Measurements from ENCODE around the gene APMAP.
"Not testable (repeated sequence)": the region's sequence is repeated elsewhere in the genome, so short reads cannot be mapped to it uniquely, and the experiment has no call there.

APMAP gene

DNA sequence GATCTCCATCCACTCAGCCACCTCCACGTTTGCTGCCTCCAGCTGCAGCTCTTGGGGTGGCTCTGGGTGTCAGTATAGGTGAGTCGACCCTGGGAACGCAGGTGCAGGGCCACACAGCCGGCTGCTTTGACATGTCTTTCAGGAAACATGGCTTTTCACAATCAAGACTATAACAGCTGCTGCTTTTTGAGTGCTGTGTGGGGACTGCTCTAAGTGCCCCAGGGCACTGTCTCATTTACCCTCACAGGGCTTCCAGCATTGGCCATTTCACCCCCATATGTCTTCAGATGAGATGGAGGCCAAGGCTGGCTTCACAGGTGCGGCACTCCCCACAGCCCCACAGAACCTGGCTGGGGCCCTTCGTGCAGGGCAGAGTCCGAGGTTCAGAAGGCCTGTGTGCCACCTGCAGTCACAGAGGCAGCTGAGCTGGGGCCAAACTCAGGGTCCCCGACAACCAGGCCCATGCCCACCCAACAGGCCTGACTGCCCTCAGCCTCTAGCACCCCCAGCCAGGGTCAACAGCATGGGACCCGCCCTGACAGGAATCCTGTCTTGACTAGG lies 58.4 kb downstream of the APMAP start:
- no peak for DNase-seq (ENCODE audit: low read depth, low spot score)

GRCh38 chr20:24933266-24933908 lies 59.2 kb downstream of the APMAP start:
- DNase-seq (ENCODE audit: low read depth, low spot score) = no peak

- DNase-seq (ENCODE audit: low read depth, low spot score) = not testable (repeated sequence)
Observed at GRCh38 chr20:24931893-24932292, 60.7 kb downstream of the APMAP start.

GRCh38 chr20:24930724-24931688 lies 61.5 kb downstream of the APMAP start:
- not testable (repeated sequence) for DNase-seq (ENCODE audit: low read depth, low spot score)

- DNase-seq (ENCODE audit: low read depth, low spot score) = not testable (repeated sequence)
Observed at GRCh38 chr20:24929867-24930723, 62.5 kb downstream of the APMAP start.

- DNase-seq (ENCODE audit: low read depth, low spot score) = not testable (repeated sequence)
Observed at GRCh38 chr20:24929259-24929658, 63.3 kb downstream of the APMAP start.

DNA sequence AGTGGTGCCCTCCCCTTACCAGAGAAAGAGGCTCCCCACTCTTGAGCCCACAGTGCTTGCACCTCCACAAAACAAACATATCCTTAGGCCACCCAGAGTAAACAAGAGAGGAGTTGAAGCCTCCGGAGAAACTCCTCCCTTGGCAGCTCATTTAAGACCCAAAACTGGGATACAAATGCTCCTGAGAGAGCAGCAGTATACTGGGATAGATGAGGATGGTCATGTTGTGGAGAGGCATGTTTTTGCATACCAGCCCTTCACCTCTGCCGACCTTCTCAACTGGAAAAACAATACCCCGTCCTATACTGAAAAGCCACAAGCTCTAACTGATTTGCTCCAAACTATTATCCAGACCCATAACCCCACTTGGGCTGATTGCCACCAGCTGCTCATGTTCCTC lies 71.8 kb downstream of the APMAP start:
- DNase-seq (ENCODE audit: low read depth, low spot score) = not testable (repeated sequence)

DNA sequence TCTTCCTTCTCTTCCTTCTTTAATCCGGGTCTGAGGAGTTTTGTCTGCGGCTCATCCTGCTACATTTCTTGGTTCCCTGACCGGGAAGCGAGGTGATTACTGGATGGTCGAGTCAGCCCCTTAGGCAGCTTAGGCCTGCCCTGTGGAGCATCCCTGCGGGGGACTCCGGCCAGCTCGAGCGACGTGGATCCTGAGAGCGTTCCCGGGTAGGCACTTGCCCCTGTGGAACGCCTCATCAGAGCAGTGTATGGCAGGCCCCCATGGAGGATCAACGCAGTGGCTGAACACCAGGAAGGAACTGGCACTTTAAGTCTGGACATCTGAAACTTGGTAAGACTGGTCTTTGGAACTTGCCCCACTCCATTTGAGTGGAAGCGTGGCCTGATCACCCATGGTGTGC lies 72.9 kb downstream of the APMAP start:
- DNase-seq (ENCODE audit: low read depth, low spot score) = not testable (repeated sequence)

GRCh38 chr20:24918579-24919566 lies 73.7 kb downstream of the APMAP start:
- no peak for DNase-seq (ENCODE audit: low read depth, low spot score)

DNA sequence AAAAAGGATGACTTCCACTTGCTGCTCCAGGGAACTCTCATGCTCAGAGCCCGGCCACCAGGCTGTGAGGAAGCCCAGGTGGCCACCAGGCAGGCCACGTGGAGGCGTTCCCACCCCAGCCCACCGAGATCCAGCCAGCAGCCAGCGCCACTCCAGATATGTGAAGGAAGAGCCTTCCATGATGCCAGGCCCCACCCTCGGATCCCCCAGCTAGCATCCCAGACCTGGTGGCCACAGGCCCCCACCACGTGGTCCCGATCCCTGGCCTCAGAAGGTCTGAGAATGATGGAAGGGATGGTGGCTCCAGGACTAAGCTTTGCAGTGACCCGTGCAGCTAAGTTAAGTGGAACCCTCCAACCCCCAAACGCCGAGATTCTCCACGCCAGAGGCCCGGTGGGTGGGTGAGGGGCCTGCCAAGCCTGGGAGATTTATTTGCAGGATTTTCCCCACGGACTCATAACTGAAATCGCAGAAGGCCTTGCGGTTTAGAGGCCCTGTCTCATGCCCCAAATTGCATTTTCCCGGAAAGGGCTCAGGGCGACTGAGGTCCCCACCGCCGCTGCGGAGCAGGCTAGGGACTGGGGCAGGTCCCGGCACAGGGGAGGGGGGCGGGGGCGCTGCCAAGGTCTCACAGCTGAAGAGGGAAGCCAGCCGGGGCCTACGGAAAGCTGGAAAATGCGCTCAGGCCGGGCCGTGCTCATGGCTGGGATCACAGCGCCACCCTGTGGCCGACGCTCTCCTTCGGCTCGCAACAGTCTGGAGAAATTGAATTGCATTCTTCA lies 74.6 kb downstream of the APMAP start:
- peak; percentile 17 for DNase-seq (ENCODE audit: low read depth, low spot score)

DNA sequence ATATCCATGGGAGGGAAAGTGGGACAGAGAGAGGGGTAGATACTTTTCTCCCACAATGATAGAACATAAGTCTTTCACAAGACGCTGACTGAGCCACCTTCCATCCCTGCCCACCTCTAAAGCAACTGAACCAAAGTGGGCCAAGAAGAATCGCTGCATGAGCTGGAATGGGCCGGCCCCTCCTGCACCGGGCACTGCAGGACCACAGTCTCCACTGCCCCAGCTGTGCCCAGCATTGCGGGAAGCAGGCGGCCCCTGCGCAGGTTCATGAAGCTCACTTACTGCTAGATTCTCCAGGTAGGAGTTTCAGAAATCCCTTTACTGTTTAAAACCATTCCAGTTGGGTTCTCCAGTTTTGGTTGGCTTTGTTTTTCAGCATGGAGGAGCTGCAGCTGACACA lies 75.5 kb downstream of the APMAP start:
- no peak for DNase-seq (ENCODE audit: low read depth, low spot score)

- no peak for DNase-seq (ENCODE audit: low read depth, low spot score)
Observed at GRCh38 chr20:24916412-24916811, 76.1 kb downstream of the APMAP start.

DNA sequence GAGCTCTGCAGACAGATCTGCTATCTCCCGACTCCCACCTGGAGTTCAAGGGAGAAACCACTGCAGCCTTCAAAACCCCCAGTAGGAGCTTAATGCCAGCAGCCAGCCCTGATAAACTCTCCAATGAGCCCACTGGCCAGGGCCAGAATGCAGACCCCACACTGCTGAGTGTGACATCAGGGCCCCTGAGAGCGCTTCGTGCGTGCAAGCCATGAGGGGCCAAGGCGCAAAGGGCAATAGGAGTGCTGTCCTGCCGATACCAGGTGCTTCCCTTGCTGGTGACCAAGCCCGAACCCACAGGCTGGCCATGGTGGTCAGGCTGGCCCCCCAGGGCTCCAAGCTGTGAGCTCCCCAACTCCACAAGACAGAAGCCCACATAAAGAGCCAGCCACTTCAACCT lies 76.7 kb downstream of the APMAP start:
- no peak for DNase-seq (ENCODE audit: low read depth, low spot score)

- DNase-seq (ENCODE audit: low read depth, low spot score) = no peak
Observed at GRCh38 chr20:24915440-24915839, 77.1 kb downstream of the APMAP start.

DNA sequence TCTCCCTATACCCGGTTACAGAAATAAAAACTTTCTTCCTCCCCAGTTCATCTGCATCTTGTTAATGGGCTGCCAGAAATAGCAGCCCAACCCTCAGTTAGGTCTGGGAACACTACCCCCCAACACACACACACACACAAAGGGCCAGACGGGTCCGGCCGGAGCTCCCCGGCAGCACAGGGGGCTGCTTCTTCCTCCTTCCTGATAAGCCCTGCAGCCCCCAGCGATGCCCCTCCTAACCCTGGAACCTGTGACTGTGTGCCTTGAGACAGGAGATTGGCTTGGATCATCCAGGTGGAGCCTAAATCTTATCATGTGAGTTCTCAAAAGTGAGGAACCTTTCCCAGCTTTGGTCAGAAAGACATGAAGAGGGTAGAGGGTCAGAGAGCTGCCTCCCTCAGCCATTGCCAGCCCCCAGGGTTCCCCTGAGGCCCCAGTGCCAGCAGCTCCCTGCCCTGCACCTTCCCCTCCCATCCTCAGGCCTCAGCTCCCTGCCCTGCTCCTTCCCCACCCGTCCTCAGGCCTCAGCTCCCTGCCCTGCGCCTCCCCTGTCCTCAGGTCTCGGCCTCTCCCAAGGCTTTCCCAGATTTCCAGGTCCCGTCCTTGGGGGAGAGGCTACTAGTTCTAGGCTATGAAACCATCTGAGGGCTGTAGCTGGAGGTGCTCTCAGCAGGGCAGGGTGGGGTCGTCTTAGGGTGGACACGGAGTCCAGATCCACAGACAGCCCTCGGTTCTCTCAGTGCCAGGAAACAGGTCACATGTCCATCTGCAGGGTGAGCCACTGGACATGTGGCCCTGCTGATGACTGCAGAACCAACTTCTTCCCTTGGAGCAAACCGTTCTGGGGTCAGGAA lies 77.9 kb downstream of the APMAP start:
- DNase-seq (ENCODE audit: low read depth, low spot score) = no peak

DNA sequence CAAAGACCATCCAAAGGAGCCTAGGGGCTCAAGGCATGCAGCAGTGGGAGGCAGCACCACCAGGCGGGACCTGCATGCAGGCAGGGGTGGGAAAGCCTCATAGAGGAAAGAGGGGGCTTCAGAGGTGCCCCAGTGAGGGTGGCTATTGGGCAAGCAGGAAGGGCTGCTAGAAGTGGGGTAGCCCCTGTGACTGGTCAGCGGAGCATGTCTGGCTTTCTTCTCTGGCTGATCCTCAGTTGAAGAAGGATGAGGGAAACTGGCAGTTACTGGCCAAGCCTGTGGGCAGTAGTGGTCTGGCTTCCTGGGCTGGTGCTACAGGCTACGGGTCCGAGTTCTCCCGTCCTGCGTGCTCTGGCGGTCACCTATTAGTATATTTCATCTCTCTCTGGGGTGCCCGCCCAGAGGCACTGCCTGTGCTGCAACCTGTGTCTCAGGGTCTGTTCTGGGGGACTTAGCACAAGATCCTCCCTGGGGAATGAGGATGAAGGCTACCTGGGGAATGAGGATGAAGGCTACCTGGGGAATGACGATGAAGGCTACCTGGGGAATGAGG lies 79.4 kb downstream of the APMAP start:
- DNase-seq (ENCODE audit: low read depth, low spot score) = no peak

Measured in iPS DF 19.7 (cell line).